HUDEP-2 (cell line): ENCODE measurements around the gene DNM1.
A peak's percentile ranks its signal among the peaks of the same experiment; 100 is the strongest.

Source experiments
- DNase-seq, 76 experiments: peaks; one replicate each; lab custom pipeline; 2025; ENCODE audit not compliant: unreplicated experiment in 76 of 76; lab: John Stamatoyannopoulos, UW

DNM1 gene

DNA sequence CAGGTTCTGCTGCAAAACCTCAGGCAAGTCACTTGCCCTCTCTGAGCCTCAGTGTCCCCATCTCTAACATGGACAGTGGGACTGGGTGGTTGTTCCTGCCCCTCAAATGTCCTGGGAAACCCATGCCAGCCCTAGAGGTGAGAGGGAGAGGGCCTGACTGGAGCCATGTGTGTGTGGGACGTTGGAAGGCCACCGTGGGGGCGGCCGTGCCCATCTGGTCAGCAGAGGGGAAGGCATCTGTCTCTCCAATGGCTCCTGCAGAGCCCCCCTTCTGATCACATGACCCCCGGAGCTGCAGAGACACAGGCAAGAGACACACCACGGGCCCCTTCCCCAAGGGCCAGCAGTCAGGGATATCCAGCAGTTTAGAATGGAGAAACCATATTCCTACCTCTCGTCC lies 1.7 kb downstream of the DNM1 start:
- DNase-seq, result no peak

DNA sequence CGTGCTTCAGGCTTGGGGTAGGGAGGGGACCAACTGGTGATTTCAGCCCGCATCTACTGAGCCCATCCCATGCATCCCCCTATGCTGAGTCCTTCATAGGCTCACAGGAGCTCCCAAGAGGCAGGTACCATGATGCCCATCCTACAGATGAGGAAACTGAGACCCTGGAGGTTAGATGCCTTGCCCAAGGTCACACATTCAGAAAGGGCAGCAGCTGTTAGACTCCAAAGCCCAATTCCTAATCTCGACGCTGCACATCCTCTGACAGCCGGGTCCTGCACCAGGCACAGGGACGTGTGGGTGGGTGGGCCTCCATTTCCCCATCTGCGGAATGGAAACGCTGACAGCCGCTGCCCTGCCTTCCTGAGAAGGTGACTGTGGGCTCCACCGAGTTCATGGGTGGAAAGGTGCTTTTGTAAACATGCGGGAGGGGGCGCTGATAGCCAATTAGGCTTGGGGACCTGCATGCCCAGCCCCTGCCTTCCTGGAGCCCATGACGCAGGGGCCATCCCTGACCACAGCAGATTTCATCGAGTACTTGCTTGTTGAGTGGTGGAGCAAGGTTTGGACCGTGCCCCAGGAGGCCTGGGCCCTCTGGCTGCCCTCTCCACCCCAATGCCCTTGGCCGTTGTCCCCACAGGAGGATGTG lies 2.2 kb downstream of the DNM1 start:
- no peak for DNase-seq

- no peak for DNase-seq
Observed at GRCh38 chr9:128206484-128206883, 3.3 kb downstream of the DNM1 start.

- DNase-seq, result no peak
Observed at GRCh38 chr9:128206916-128207910, 4.0 kb downstream of the DNM1 start.

DNA sequence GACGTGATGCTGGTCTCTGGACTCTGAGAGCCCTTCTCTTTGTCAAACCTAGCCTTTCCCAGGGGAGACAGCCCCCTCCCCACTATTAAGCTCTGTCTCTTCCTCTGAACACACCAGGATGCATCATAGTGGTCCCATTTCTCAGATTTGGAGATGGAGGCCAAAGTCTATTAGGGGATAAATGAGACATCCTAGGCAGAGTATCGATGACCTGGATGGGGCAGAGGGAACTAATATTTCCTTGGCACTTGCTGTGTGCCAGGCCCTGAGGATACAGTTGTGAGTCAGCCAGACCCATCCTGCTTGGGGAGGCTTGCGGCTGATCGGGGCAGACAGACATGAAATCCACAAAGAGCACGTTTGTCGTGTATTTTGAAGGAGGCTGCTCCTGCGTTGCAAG lies 5.2 kb downstream of the DNM1 start:
- DNase-seq, result no peak

DNA sequence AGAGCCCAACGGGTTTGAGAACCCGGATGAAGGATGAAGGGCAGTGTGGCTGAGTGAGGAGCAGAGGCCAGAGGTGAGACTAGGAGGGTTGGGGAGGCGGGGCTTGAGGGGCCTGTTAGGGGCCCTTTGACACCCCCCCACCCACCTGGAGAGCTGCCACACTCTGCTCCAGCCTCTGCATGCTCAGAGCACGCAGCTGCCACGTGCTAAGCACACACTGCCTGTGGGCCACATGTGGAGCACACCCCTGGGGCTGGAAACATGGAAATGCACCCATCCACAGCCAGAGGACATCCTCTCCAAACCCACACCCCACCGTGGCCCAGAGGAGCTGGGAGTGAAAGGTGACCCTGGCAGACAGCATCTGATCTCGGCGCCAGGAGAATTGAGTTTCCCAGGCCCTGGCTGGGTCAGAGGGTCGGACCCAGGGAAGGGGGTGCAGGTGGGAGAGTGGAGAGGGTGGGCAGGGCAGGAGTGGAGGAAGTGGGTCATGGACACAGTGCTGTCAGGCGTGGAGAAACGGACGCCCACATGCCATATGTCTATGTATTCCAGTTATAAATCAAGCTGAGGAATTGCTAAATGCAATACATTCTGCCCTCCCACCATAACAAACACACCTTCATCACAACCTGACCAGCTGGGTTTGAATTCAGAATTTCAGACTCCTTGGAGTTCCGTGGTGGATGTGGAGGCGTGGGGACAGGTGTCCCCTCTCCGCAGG lies 5.9 kb downstream of the DNM1 start:
- no peak for DNase-seq

DNA sequence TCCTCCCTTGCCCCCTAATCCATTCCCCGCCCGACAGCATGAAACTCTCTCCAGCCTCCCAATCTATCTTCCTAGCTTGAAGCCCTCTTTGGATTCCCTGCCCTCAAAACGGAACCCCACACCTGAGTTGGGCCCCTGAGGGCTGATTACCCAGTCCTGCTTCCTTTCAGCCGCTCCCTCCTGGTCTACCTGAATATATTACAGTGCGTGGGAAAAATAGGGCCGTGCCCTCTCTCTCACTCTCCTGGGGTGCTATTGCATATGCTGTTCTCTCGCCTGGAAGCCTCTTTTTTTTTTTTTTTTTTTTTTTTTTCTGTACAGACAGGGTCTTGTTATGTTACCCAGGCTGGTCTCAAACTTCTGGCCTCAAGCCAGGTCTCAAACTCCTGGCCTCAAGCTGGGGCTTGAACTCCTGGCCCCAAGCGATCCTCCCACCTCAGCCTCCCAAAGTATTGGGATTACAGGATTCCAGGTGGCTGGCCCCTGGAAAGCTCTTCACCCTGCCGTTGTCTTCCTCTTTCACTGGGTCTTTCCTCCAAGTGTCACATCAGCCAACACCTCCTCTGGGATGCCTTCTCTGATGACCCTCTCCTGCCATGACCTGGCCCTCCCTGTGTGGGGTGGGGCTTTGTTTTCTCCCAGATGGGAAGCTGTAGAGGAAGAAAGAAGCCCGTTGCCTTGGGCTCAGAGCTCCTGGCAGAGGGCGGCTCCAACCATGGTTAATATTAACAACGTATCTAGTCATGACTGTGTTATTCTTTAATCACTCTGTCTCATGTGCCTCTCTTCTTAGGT lies 8.2 kb downstream of the DNM1 start:
- no peak for DNase-seq

DNA sequence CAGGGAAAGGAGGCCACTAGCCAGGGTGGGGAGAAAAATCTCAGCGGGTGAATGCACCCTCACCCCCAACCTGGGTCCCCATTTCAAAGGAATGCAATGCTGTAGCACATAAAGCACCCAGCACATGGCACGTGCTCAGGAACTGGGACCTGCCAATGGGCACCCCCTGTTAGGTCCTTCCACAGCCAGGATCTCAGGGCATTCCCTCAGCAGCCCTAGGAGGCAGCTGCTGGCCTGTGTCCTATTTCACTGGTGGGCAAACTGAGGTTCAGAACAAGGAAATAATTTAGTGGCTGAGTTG lies 8.8 kb downstream of the DNM1 start:
- no peak for DNase-seq

- no peak for DNase-seq
Observed at GRCh38 chr9:128213746-128214497, 10.7 kb downstream of the DNM1 start.

GRCh38 chr9:128214571-128215490 lies 11.7 kb downstream of the DNM1 start:
- DNase-seq, result no peak

GRCh38 chr9:128215491-128216409 lies 12.6 kb downstream of the DNM1 start:
- DNase-seq, result no peak

- no peak for DNase-seq
Observed at GRCh38 chr9:128216781-128217553, 13.8 kb downstream of the DNM1 start.

DNA sequence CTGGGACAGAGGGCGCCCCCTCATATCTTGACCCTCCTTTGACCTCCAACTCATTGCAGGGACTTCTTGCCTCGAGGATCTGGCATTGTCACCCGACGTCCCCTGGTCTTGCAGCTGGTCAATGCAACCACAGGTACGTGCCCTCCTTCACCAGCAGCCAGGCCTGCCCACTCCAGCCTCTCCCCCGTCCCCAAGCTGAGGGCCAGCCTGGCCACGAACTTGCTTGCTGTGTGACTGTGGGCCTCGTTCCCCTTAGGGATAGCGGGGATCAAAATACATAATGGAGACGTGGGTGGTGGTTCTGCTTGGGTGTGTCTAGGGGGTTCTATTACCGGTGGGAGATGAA lies 15.0 kb downstream of the DNM1 start:
- DNase-seq, result no peak

- DNase-seq, result peak; percentile 41 to 97 (median 89)
Observed at GRCh38 chr9:128218518-128219389, 15.6 kb downstream of the DNM1 start.

DNA sequence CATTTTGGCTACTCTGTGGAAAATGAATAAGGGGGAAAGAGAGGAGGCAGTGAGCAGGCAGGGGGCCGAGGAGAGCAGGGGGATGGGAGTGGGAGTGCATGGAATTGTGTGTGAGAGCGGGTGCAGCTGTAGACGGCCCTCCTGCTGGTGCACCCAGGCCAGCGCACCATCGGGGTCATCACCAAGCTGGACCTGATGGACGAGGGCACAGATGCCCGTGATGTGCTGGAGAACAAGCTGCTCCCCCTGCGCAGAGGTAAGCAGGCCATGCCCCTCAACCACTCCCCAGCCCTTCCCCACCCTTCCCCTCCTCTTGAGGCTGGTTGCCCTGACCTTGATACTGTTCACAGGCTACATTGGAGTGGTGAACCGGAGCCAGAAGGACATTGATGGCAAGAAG lies 16.7 kb downstream of the DNM1 start:
- no peak for DNase-seq

- DNase-seq, result no peak
Observed at GRCh38 chr9:128222026-128222425, 18.8 kb downstream of the DNM1 start.
